Measurements from ENCODE around the gene CLDN5. TPM values are rescaled to one million over a fixed set of nuclear protein-coding genes. Genes with fewer than 3 reads are reported as not detected.

CLDN5 gene
- total and polyA plus RNA-seq, 2 donors (not counting 1 experiment from before 2014, with no cell fraction given): not detected

- DNase-seq: no peak
- intact Hi-C loops (cut with micrococcal nuclease): no loop called here
- Histone ChIP-seq H3K27ac (ENCODE audit: low read length in 2 of 2) (no peak overlapping the region), H3K27me3 (replicated peaks in 1 of 4; ENCODE audit: control extremely low read depth in 1 of 4, control insufficient read depth in 3 of 4, insufficient read depth in 4 of 4, low read length in 3 of 4) (no peaks in the 10 kb centered on the region), H3K4me3 (ENCODE audit: control extremely low read depth in 1 of 5, extremely low read depth in 1 of 5, insufficient read depth in 1 of 5, low read depth in 2 of 5, low read length in 4 of 5) (peak overlapping the region in 4 of 5 experiments; percentile 66 to 83 (median 80)), H2AFZ (ENCODE audit: insufficient read depth, low read depth, low read length, poor library complexity, severe bottlenecking) (peak overlapping the region; percentile 92), H3K4me1 (ENCODE audit: control insufficient read depth in 2 of 2, insufficient read depth in 2 of 2, low read length in 2 of 2) (peaks cover 16 to 20% of the 10 kb centered on the region in 2 donors), H3K36me3 (replicated peaks in 1 of 2; ENCODE audit: control extremely low read depth in 1 of 2, control insufficient read depth in 1 of 2, extremely low read depth in 1 of 2, insufficient read depth in 2 of 2, low read length in 1 of 2) (peaks cover 1% of the 10 kb centered on the region in 2 experiments), H3K9me3 (ENCODE audit: control extremely low read depth in 1 of 3, control insufficient read depth in 2 of 3, insufficient read depth in 1 of 3, low read length in 2 of 3) (no peaks in the 10 kb centered on the region), H4K20me1 (ENCODE audit: control insufficient read depth, insufficient read depth, low read length, poor library complexity, severe bottlenecking) (peaks cover 13% of the 10 kb centered on the region), H3K9ac (ENCODE audit: low read length) (peak overlapping the region; percentile 98), H3K79me2 (ENCODE audit: control insufficient read depth, insufficient read depth, low read length) (peaks cover 37% of the 10 kb centered on the region), H3K4me2 (replicated peaks; ENCODE audit: low read depth, low read length, poor library complexity, severe bottlenecking) (peak overlapping the region; percentile 92)
- no peaks in the 10 kb centered on the region for H3K9me3 Mint-ChIP-seq (ENCODE audit: insufficient read depth)
- ChIA-PET CTCF (interaction anchor here (1.0 to 5.5 kb wide), 5 partner anchors 14 to 336 kb away, joined by 3 to 29 read pairs (median 4); partner anchors contain the start of gene ESS2), POLR2A (interaction anchor here (1.0 to 2.2 kb wide), 5 partner anchors 48 to 358 kb away, joined by 3 to 18 read pairs (median 8); partner anchors contain the start of genes CLTCL1, DGCR2, ESS2 and HIRA)
- no peaks in the 10 kb centered on the region for H3K27me3 Mint-ChIP-seq
- no peak for TF ChIP-seq CTCF (IDR thresholded peaks at IDR 0.05)
- no peak for TF ChIP-seq EZH2 (IDR thresholded peaks at IDR 0.05; ENCODE audit: borderline replicate concordance, insufficient read depth, low read depth, low read length, poor library complexity, severe bottlenecking)
- ATAC-seq (ENCODE audit: low read depth): no peak
- H3K4me3 Mint-ChIP-seq: peak overlapping the region; percentile 98
- no peak overlapping the region for H3K27ac Mint-ChIP-seq
- 1% methylated on average over 15 of the region's 15 CpGs for WGBS (ENCODE audit: insufficient coverage)
- H3K4me1 Mint-ChIP-seq: peaks cover 23% of the 10 kb centered on the region
These were observed 44.0 kb downstream of the CLDN5 start for GRCh38 chr22:19480173-19480568.
